Activated B cell treated with CpG ODN at 0.5 μM for 24 hours (primary cell): ENCODE measurements around the gene KRTAP10-1. TPM values are rescaled to one million over a fixed set of nuclear protein-coding genes. Genes with fewer than 3 reads are reported as not detected.

Experiments used
- ATAC-seq: fragments of 200-7000 bp; cut with Tn5 transposase; one replicate; pipeline ENCODE4 v1.10.0; 2021; ENCODE audit warnings: low read depth, mild to moderate bottlenecking, moderate library complexity
- CTCF ChIA-PET: fragments of 350-600 bp; sonication (Branson Sonifier 250); formaldehyde crosslinking; loops from one replicate; lab custom pipeline; 2021; ENCODE audit warnings: antibody characterized with exemption; lab: Charles Lee
- POLR2A ChIA-PET: fragments of 350-600 bp; sonication (Branson Sonifier 250); formaldehyde crosslinking; loops from one replicate; lab custom pipeline; 2021; ENCODE audit warnings: antibody characterized with exemption; lab: Charles Lee
- DNase-seq: peaks from one replicate; pipeline ENCODE4 v3.0.0; 2022
- H3K27ac Mint-ChIP-seq: one replicate; pipeline ENCODE4 v1.8.0; 2020; ENCODE audit warnings: mixed read lengths
- H3K27me3 Mint-ChIP-seq: one replicate; pipeline ENCODE4 v1.8.0; 2021; ENCODE audit warnings: mixed read lengths
- H3K36me3 Mint-ChIP-seq: one replicate; pipeline ENCODE4 v1.8.0; 2021; ENCODE audit warnings: low read depth, mixed read lengths
- H3K4me1 Mint-ChIP-seq: one replicate; pipeline ENCODE4 v1.8.0; 2021; ENCODE audit warnings: mixed read lengths
- H3K4me3 Mint-ChIP-seq: one replicate; pipeline ENCODE4 v1.8.0; 2020; ENCODE audit warnings: mild to moderate bottlenecking, mixed read lengths
- H3K9me3 Mint-ChIP-seq: one replicate; pipeline ENCODE4 v1.8.0; 2020; ENCODE audit warnings: mixed read lengths
- intact Hi-C: fragments of 100-400 bp; cut with micrococcal nuclease; formaldehyde crosslinking; loops from one replicate; pipeline ENCODE4 v1.15.1; 2024
- total RNA-seq: library from RNA; stranded (reverse); gene quantifications from 2 replicates; pipeline ENCODE4 v1.2.3, GENCODE V29; 2022
- TF ChIP-seq, protein P1 (sequence below): fragments of 200-600 bp; IDR thresholded peaks from one replicate; pipeline ENCODE4 v1.8.0; 2022; ENCODE audit warnings: antibody characterized with exemption, mild to moderate bottlenecking

Gene KRTAP10-1
- total RNA-seq, 1 donor from 2014 or later: not detected

GRCh38 chr21:44513389-44514217 lies 26.4 kb downstream of the KRTAP10-1 start:
- ChIA-PET POLR2A (no interaction called here), CTCF (no interaction called here)
- ATAC-seq (no peak), DNase-seq (no peak)
- no peak overlapping the region for H3K4me3 Mint-ChIP-seq
- TF ChIP-seq, protein P1, sequence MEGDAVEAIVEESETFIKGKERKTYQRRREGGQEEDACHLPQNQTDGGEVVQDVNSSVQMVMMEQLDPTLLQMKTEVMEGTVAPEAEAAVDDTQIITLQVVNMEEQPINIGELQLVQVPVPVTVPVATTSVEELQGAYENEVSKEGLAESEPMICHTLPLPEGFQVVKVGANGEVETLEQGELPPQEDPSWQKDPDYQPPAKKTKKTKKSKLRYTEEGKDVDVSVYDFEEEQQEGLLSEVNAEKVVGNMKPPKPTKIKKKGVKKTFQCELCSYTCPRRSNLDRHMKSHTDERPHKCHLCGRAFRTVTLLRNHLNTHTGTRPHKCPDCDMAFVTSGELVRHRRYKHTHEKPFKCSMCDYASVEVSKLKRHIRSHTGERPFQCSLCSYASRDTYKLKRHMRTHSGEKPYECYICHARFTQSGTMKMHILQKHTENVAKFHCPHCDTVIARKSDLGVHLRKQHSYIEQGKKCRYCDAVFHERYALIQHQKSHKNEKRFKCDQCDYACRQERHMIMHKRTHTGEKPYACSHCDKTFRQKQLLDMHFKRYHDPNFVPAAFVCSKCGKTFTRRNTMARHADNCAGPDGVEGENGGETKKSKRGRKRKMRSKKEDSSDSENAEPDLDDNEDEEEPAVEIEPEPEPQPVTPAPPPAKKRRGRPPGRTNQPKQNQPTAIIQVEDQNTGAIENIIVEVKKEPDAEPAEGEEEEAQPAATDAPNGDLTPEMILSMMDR: no peak
- H3K4me1 Mint-ChIP-seq: peaks cover 1% of the 10 kb centered on the region
- intact Hi-C loops: loop anchor here (10.0 kb wide), 1 partner anchor 361 kb away; the partner anchor contains the start of gene PTTG1IP
- no peaks in the 10 kb centered on the region for H3K36me3 Mint-ChIP-seq
- H3K27me3 Mint-ChIP-seq: peaks cover 8% of the 10 kb centered on the region
- H3K9me3 Mint-ChIP-seq: no peaks in the 10 kb centered on the region
- no peak overlapping the region for H3K27ac Mint-ChIP-seq

DNA sequence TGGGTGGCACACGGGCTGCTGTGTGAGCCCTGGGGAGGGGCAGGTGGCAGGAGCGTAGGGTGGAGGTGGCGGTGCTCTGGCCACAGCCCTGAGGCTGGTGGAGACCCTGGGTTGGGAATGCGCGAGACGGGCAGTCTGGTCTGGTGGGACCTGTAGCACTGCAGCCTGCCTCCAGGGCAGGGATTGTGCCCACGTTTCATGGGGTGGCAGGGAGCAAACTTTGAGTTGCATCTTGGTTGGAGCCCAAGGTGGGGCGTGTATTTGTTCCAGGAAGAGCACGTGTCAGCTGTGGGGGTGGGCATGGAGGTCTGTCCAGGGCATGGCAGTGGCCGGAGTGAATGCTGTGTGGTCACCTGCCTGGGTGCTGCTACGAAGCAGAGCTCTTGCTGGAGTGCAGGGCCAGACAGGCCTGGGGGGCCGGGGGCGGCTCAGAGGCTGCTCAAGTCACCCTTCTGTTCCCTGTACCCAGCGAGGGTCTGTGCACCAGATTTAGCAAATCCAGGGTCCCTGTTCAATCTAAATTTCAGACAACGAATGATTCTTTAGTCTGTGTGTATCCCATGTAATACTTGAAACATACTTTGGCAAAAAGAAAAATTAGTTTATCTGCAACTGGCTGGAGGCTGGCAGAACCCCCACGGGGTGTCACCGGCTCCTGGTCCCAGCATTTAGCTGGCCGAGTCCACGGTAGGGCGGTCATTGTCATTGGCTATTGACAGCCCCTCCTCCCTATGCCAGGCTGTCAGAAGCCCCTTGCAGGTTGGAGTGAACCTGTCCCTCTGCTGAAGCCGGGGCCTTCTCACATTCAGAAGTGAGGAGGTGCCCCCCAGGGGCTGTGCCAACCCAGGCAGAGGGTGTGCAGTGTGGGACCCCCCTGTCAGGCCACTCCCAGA lies 27.3 kb downstream of the KRTAP10-1 start:
- Mint-ChIP-seq H3K36me3 (no peaks in the 10 kb centered on the region), H3K27ac (no peak overlapping the region), H3K9me3 (no peaks in the 10 kb centered on the region), H3K27me3 (peaks cover 10% of the 10 kb centered on the region), H3K4me3 (no peak overlapping the region), H3K4me1 (peaks cover 1% of the 10 kb centered on the region)
- DNase-seq: no peak
- ATAC-seq: no peak
- TF ChIP-seq, protein P1: no peak
- ChIA-PET POLR2A (no interaction called here), CTCF (interaction anchor here (0.7 to 1.4 kb wide), 2 partner anchors 280 to 625 kb away, joined by 3 to 4 read pairs; no protein-coding TSS in a partner anchor)
- intact Hi-C loops: loop anchor here (10.0 kb wide), 1 partner anchor 362 kb away; the partner anchor contains the start of gene PTTG1IP

DNA sequence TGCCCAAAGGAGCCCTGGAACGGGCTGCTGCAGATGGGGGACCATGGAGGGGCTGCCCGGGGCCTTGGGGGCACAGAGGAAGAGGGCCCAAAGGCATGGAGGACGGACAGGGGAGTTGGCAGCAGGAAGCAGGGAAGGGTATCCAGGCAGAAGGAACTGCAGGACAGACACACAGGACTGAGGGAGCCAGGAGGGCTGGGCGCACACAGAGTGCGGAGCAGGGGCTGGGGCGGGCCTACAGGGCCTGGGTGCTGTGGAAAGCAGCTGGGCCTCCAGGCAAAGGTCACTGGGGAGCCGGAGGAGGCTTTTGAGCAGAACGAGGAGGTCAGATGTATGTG lies 28.1 kb downstream of the KRTAP10-1 start:
- TF ChIP-seq, protein P1: no peak
- H3K4me1 Mint-ChIP-seq: peaks cover 1% of the 10 kb centered on the region
- DNase-seq (no peak), ATAC-seq (no peak)
- H3K36me3 Mint-ChIP-seq: no peaks in the 10 kb centered on the region
- H3K9me3 Mint-ChIP-seq: no peaks in the 10 kb centered on the region
- H3K4me3 Mint-ChIP-seq: no peak overlapping the region
- H3K27ac Mint-ChIP-seq: no peak overlapping the region
- intact Hi-C loops: loop anchor here (2.0 to 10.0 kb wide), 3 partner anchors 363 to 619 kb away; partner anchors contain the start of genes PTTG1IP and SLX9
- ChIA-PET CTCF (interaction anchor here (0.6 to 1.4 kb wide), 3 partner anchors 281 to 626 kb away, joined by 3 to 4 read pairs (median 3); no protein-coding TSS in a partner anchor), POLR2A (no interaction called here)
- H3K27me3 Mint-ChIP-seq: peaks cover 10% of the 10 kb centered on the region

DNA sequence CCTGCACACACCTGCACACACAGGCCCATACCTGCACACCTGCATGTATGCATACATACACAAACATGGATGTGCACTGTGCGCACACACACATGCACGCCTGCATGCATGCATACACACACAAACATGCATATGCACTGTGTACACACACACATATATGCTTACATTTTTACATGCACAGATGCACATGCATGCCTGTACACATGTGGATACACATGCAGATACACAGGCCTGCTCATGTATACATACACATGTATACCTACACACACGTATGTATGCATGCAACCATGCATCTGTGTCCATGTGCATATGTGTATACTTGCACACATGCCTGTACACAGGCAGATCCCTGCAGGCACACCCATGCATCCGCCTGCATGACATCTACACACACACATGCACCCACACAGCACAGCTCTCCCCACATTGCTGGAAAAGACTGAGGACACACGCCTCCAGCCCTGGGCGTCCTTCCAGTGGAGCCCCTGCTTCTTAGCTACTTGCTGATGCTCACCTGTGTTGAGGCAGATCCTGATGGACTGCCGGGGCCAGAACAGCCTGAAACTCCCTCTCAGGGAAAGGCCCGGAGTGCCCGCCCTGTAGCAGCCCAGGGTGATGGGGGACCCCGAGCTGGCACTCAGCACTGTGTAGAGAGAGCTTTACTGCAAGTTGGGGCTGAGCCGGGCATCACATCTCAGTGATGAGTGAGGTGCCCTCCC lies 28.6 kb downstream of the KRTAP10-1 start:
- CTCF ChIA-PET: interaction anchor here (0.5 to 2.2 kb wide), 11 partner anchors 9 to 626 kb away, joined by 3 to 32 read pairs (median 4); no protein-coding TSS in a partner anchor
- Mint-ChIP-seq H3K36me3 (no peaks in the 10 kb centered on the region), H3K27ac (no peak overlapping the region), H3K4me1 (peaks cover 1% of the 10 kb centered on the region), H3K27me3 (peaks cover 10% of the 10 kb centered on the region), H3K4me3 (no peak overlapping the region), H3K9me3 (no peaks in the 10 kb centered on the region)
- POLR2A ChIA-PET: no interaction called here
- TF ChIP-seq, protein P1: no peak
- DNase-seq: no peak
- ATAC-seq: no peak
- intact Hi-C loops: loop anchor here (2.0 to 10.0 kb wide), 3 partner anchors 363 to 619 kb away; partner anchors contain the start of genes PTTG1IP and SLX9
